Naive thymus-derived CD8-positive, alpha-beta T cell (primary cell): ENCODE results near the gene AATF. TPM values are rescaled to one million over a fixed set of nuclear protein-coding genes. Genes with fewer than 3 reads are reported as not detected.

Experiments used
- ATAC-seq, 2 donors: fragments of 150-1000 bp; cut with Tn5 transposase in 1 of 2; sonication (Bioruptor Pico), chemical (Tn5 transposase) in 1 of 2; 1 replicate in 1 of 2; 2 replicates in 1 of 2; pipeline ENCODE4 v1.10.0; 2021; ENCODE audit warnings: mild to moderate bottlenecking in 2 of 2, moderate library complexity in 2 of 2
- POLR2A ChIA-PET: fragments of 350-600 bp; sonication (Branson Sonifier 250); formaldehyde crosslinking; loops from one replicate; lab custom pipeline; 2021; ENCODE audit warnings: antibody characterized with exemption; lab: Charles Lee
- DNase-seq, 10 donors: peaks; one replicate each; pipeline versions ENCODE4 v3.0.0 to v3.0.0-alpha.2; 2020 to 2022
- H3K27ac Mint-ChIP-seq, 10 donors: one replicate each; pipeline ENCODE4 v1.8.0; 2020 to 2022; ENCODE audit warnings: mild to moderate bottlenecking in 10 of 10, mixed read lengths in 10 of 10, moderate library complexity in 4 of 10, inconsistent platforms in 1 of 10
- H3K27me3 Mint-ChIP-seq, 5 donors: one replicate each; pipeline ENCODE4 v1.8.0; 2021 to 2022; ENCODE audit warnings: mixed read lengths in 5 of 5
- H3K36me3 Mint-ChIP-seq, 3 donors: one replicate each; pipeline ENCODE4 v1.8.0; 2020 to 2022; ENCODE audit warnings: mixed read lengths in 3 of 3, mild to moderate bottlenecking in 2 of 3, inconsistent platforms in 1 of 3
- H3K4me1 Mint-ChIP-seq, 4 donors: one replicate each; pipeline ENCODE4 v1.8.0; 2021 to 2022; ENCODE audit warnings: mixed read lengths in 4 of 4
- H3K4me3 Mint-ChIP-seq, 10 donors: one replicate each; pipeline ENCODE4 v1.8.0; 2020 to 2022; ENCODE audit warnings: mild to moderate bottlenecking in 10 of 10, mixed read lengths in 10 of 10, moderate library complexity in 6 of 10, inconsistent platforms in 1 of 10
- H3K9me3 Mint-ChIP-seq, 9 donors: one replicate each; pipeline ENCODE4 v1.8.0; 2020 to 2022; ENCODE audit warnings: mixed read lengths in 9 of 9, mild to moderate bottlenecking in 3 of 9, inconsistent platforms in 1 of 9, moderate library complexity in 1 of 9
- microRNA-seq: library from miRNA; unstranded; fragments of <30 nt; microRNA quantifications from one replicate; pipeline ENCODE4 v1.2.0, GENCODE V29; 2022; ENCODE audit warnings: borderline microRNAs expressed
- polyA plus RNA-seq, 3 donors: library from polyadenylated mRNA; unstranded; fragments of 300-500 nt; fragmentation: Illumina TruSeq; gene quantifications; one replicate each; pipeline ENCODE4 v1.2.3, GENCODE V29; 2021
- total RNA-seq, 8 experiments: library from RNA in 2 of 8; stranded (reverse) in 2 of 8; gene quantifications; one replicate each; pipeline ENCODE4 v1.2.3 and lab custom pipeline; 2021 to 2026

Gene AATF
- total and polyA plus RNA-seq, 5 experiments from 2014 or later = 59.7 to 89.7 (median 65.0) TPM

DNA sequence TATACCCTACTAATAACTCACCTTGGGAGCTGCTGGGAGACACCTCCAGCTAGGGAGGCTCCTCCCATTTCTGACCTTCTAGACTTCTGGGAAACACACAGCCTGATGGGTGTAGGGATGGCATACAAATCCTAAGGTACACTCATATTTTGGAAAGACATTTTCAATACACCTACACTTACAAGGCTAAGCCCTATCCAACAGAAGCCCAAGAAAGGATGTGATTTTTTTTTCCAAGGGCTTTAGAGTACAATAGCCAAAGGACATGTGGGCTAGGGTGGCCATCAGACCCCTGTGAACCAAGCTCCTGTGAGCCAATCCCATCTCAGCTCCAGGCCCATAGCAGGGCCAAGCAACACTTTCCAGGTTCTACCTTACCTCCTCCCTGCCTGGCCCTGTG is 143.9 kb downstream of the AATF start:
- POLR2A ChIA-PET = no interaction called here
- H3K27me3 Mint-ChIP-seq = no peaks in the 10 kb centered on the region
- H3K36me3 Mint-ChIP-seq = peaks cover 5 to 42% (median 25%) of the 10 kb centered on the region in 3 donors
- ATAC-seq (no peak), DNase-seq (no peak)
- peaks cover 24 to 49% (median 43%) of the 10 kb centered on the region in 4 donors for H3K4me1 Mint-ChIP-seq
- no peaks in the 10 kb centered on the region for H3K9me3 Mint-ChIP-seq
- H3K27ac Mint-ChIP-seq = peak overlapping the region in 6 of 10 donors; percentile 5 to 95 (median 49)
- no peak overlapping the region for H3K4me3 Mint-ChIP-seq

GRCh38 chr17:37094391-37094790 is 145.6 kb downstream of the AATF start:
- H3K9me3 Mint-ChIP-seq = no peaks in the 10 kb centered on the region
- no peaks in the 10 kb centered on the region for H3K27me3 Mint-ChIP-seq
- peaks cover 5 to 55% (median 26%) of the 10 kb centered on the region in 3 donors for H3K36me3 Mint-ChIP-seq
- no peak for DNase-seq
- POLR2A ChIA-PET = no interaction called here
- no peak overlapping the region for H3K4me3 Mint-ChIP-seq
- H3K27ac Mint-ChIP-seq = peak overlapping the region in 5 of 10 donors; percentile 27 to 83 (median 71)
- H3K4me1 Mint-ChIP-seq = peaks cover 19 to 32% (median 27%) of the 10 kb centered on the region in 4 donors
- ATAC-seq = no peak

- Mint-ChIP-seq H3K9me3 (no peaks in the 10 kb centered on the region), H3K27me3 (no peaks in the 10 kb centered on the region), H3K4me3 (no peak overlapping the region), H3K27ac (peak overlapping the region in 3 of 10 donors; percentile 28 to 52 (median 28)), H3K4me1 (peaks cover 7 to 15% (median 12%) of the 10 kb centered on the region in 4 donors), H3K36me3 (peaks cover 5 to 70% (median 28%) of the 10 kb centered on the region in 3 donors)
- DNase-seq (no peak), ATAC-seq (no peak)
- POLR2A ChIA-PET = no interaction called here
These were observed 147.3 kb downstream of the AATF start for GRCh38 chr17:37096071-37096470.

- Mint-ChIP-seq H3K27me3 (no peaks in the 10 kb centered on the region), H3K9me3 (no peaks in the 10 kb centered on the region), H3K27ac (no peak overlapping the region), H3K4me3 (no peak overlapping the region), H3K36me3 (peaks cover 5 to 73% (median 33%) of the 10 kb centered on the region in 3 donors), H3K4me1 (peaks cover 7 to 13% (median 10%) of the 10 kb centered on the region in 4 donors)
- POLR2A ChIA-PET = interaction anchor here (0.6 kb wide), 1 partner anchor 533 kb away, joined by 4 read pairs; no protein-coding TSS in a partner anchor
- DNase-seq (no peak), ATAC-seq (no peak)
These were observed 148.4 kb downstream of the AATF start for GRCh38 chr17:37097154-37097553.

DNA sequence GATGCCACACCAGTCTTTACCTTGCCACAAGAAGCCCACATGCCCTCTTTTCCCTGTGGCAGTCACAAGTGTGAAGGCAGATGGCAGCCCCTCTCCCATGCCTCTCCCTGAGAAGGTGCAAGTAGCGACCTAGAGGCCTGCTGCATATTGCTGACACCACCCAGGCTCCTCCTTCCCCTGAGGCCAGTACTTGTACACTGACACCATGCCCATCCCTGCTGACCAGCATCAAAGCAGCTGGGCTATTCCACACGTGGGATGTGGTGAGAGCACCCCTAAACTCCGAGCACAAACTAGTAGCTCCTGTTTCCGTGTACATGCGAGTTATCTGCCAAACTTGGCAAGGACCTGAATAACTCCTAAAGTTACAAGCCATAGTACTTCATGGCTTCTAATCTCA is 149.4 kb downstream of the AATF start:
- peak overlapping the region in 1 of 10 donors; percentile 52 for H3K27ac Mint-ChIP-seq
- ATAC-seq (no peak), DNase-seq (no peak)
- no peaks in the 10 kb centered on the region for H3K27me3 Mint-ChIP-seq
- H3K36me3 Mint-ChIP-seq = peaks cover 5 to 77% (median 32%) of the 10 kb centered on the region in 3 donors
- H3K4me3 Mint-ChIP-seq = no peak overlapping the region
- peaks cover 3 to 13% (median 10%) of the 10 kb centered on the region in 4 donors for H3K4me1 Mint-ChIP-seq
- H3K9me3 Mint-ChIP-seq = no peaks in the 10 kb centered on the region
- POLR2A ChIA-PET = no interaction called here

- no peak overlapping the region for H3K4me3 Mint-ChIP-seq
- DNase-seq = no peak
- H3K4me1 Mint-ChIP-seq = peaks cover 3 to 11% (median 8%) of the 10 kb centered on the region in 4 donors
- POLR2A ChIA-PET = interaction anchor here (0.6 kb wide), 1 partner anchor 26 kb away, joined by 4 read pairs; no protein-coding TSS in a partner anchor
- no peaks in the 10 kb centered on the region for H3K27me3 Mint-ChIP-seq
- H3K9me3 Mint-ChIP-seq = no peaks in the 10 kb centered on the region
- peaks cover 5 to 74% (median 31%) of the 10 kb centered on the region in 3 donors for H3K36me3 Mint-ChIP-seq
- ATAC-seq = no peak
- peak overlapping the region in 2 of 10 donors; percentile 29 to 32 for H3K27ac Mint-ChIP-seq
These were observed 150.3 kb downstream of the AATF start for GRCh38 chr17:37098910-37099664.

- Mint-ChIP-seq H3K9me3 (no peaks in the 10 kb centered on the region), H3K27ac (peak overlapping the region in 1 of 10 donors; percentile 83), H3K4me3 (no peak overlapping the region)
These were observed 151.5 kb downstream of the AATF start for GRCh38 chr17:37100231-37100630.

GRCh38 chr17:37101306-37101705 is 152.6 kb downstream of the AATF start:
- POLR2A ChIA-PET = interaction anchor here (0.7 kb wide), 1 partner anchor 45 kb away, joined by 5 read pairs; no protein-coding TSS in a partner anchor
- DNase-seq (no peak), ATAC-seq (no peak)
- Mint-ChIP-seq H3K27me3 (no peaks in the 10 kb centered on the region), H3K27ac (peak overlapping the region in 1 of 10 donors; percentile 11), H3K9me3 (no peaks in the 10 kb centered on the region), H3K4me1 (peaks cover 0 to 3% (median under 1%) of the 10 kb centered on the region in 4 donors), H3K4me3 (no peak overlapping the region), H3K36me3 (peaks cover 3 to 73% (median 24%) of the 10 kb centered on the region in 3 donors)

More at GRCh38 chr17:37100231-37100630, 151.5 kb downstream of the AATF start:
- DNase-seq (no peak), ATAC-seq (no peak)
- Mint-ChIP-seq H3K4me1 (peaks cover 0 to 3% (median 1%) of the 10 kb centered on the region in 4 donors), H3K27me3 (no peaks in the 10 kb centered on the region), H3K36me3 (peaks cover 5 to 75% (median 30%) of the 10 kb centered on the region in 3 donors)
- POLR2A ChIA-PET = no interaction called here

GRCh38 chr17:37103231-37103630 is 154.5 kb downstream of the AATF start:
- Mint-ChIP-seq H3K27ac (no peak overlapping the region), H3K4me3 (no peak overlapping the region), H3K27me3 (no peaks in the 10 kb centered on the region), H3K36me3 (peaks cover 0 to 61% (median 16%) of the 10 kb centered on the region in 3 donors), H3K4me1 (peaks cover 0 to 3% (median 0%) of the 10 kb centered on the region in 4 donors), H3K9me3 (no peaks in the 10 kb centered on the region)
- POLR2A ChIA-PET = no interaction called here
- DNase-seq = no peak
- no peak for ATAC-seq

- Mint-ChIP-seq H3K4me3 (no peak overlapping the region), H3K27me3 (no peaks in the 10 kb centered on the region), H3K4me1 (no peaks in the 10 kb centered on the region), H3K9me3 (no peaks in the 10 kb centered on the region), H3K36me3 (peaks cover 0 to 57% (median 20%) of the 10 kb centered on the region in 3 donors), H3K27ac (no peak overlapping the region)
- no peak for DNase-seq
- no peak for ATAC-seq
- POLR2A ChIA-PET = no interaction called here
These were observed 157.3 kb downstream of the AATF start for GRCh38 chr17:37106049-37106448.

Small RNAs within 50 kb of the gene (microRNA-seq; reads per million reads assigned to microRNA genes)
- not detected for gene MIR2909

Other genes starting within 250 kb of the AATF start
- not detected for gene LHX1, start 11.5 kb upstream of the AATF start, total RNA-seq
- not detected for gene LHX1, start 11.5 kb upstream of the AATF start, polyA plus RNA-seq